ENCODE measurements around the gene DLGAP1. TPM values are rescaled to one million over a fixed set of nuclear protein-coding genes. Genes with fewer than 3 reads are reported as not detected.

The DLGAP1 gene
- total and polyA plus RNA-seq, 2 of the 8 experiments (the other 6 are each of a cell fraction or from before 2014, with no cell fraction given): 11.8 to 16.9 TPM

DNA sequence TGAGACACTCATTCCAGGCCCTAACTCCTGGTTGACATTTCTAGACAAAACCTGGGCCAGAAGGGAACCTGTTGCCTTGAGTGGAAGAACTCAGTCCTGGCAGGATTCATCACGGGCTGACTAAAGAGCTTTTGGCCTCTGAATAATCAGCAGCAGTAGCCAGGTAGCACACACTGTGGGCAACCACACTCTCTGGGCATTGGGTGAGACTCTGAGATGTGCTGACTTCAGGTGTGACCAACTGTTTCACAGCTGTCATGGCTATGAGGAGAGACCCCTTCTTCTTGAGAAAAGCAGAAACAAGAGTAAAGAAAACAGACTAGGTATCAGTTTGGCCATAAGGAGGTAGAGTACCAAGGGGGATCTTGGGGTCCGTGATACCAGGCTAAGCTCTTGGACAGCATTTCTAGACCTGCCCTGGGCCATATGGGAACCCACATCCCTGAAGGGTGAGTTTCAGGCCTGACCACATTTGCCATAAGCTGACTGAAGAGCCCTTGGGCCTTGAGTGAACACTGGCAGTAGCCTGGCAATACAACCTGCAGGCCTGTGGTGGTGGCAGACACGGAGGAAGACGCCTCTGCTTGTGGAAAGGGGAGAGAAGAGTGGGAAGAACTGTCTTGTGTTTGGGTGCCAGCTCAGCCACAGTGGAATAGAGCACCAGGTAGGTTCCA is 230.9 kb downstream of the DLGAP1 start:
- no peak overlapping the region for H3K4ac ChIP-seq (replicated peaks; ENCODE audit: insufficient read length, low read depth, low read length)
- peaks cover 0 to 30% of the 10 kb centered on the region in 2 experiments; a peak in 2 of 4 replicates for H3K79me2 ChIP-seq (ENCODE audit: control insufficient read depth in 1 of 2, insufficient read depth in 2 of 2, low read length in 2 of 2)
- peaks cover 3% of the 10 kb centered on the region; the same call in 1 of the 2 replicates for H3K79me1 ChIP-seq (ENCODE audit: low read depth, low read length)
- H4K91ac ChIP-seq (replicated peaks; ENCODE audit: insufficient read length, low read length): no peak overlapping the region
- TF ChIP-seq, protein P1, sequence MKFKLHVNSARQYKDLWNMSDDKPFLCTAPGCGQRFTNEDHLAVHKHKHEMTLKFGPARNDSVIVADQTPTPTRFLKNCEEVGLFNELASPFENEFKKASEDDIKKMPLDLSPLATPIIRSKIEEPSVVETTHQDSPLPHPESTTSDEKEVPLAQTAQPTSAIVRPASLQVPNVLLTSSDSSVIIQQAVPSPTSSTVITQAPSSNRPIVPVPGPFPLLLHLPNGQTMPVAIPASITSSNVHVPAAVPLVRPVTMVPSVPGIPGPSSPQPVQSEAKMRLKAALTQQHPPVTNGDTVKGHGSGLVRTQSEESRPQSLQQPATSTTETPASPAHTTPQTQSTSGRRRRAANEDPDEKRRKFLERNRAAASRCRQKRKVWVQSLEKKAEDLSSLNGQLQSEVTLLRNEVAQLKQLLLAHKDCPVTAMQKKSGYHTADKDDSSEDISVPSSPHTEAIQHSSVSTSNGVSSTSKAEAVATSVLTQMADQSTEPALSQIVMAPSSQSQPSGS (IDR thresholded peaks at IDR 0.05; ENCODE audit: low read length): no peak
- TF ChIP-seq TEAD4 (IDR thresholded peaks at IDR 0.05; ENCODE audit: low read depth, low read length): no peak
- TF ChIP-seq ASH2L (IDR thresholded peaks at IDR 0.05; ENCODE audit: low read length): no peak
- H3K18ac ChIP-seq (ENCODE audit: extremely low read depth, low read length): no peak overlapping the region
- H4K8ac ChIP-seq (ENCODE audit: extremely low read depth, insufficient read depth, low read length): no peak overlapping the region
- H3K56ac ChIP-seq (replicated peaks; ENCODE audit: insufficient read length, low read depth, low read length): no peak overlapping the region
- ChIA-PET CTCF (ENCODE audit: partially characterized antibody) (interaction anchor here (1.0 kb wide), 1 partner anchor 15 kb away, joined by 4 read pairs; no protein-coding TSS in a partner anchor), POLR2A (ENCODE audit: partially characterized antibody) (no interaction called here)
- H2BK5ac ChIP-seq (ENCODE audit: low read depth, low read length): no peak overlapping the region
- no peak overlapping the region for H3K23ac ChIP-seq (ENCODE audit: insufficient read length)
- H3K27me3 ChIP-seq (replicated peaks in 1 of 4; ENCODE audit: control insufficient read depth in 3 of 4, extremely low read depth in 1 of 4, insufficient read depth in 3 of 4, low read length in 3 of 4): no peaks in the 10 kb centered on the region
- no peak overlapping the region for H3K14ac ChIP-seq (ENCODE audit: insufficient read length)
- no peak overlapping the region for H2BK15ac ChIP-seq (ENCODE audit: low read length)
- no peaks in the 10 kb centered on the region; a peak in 1 of 4 replicates for H3K9me3 ChIP-seq (ENCODE audit: insufficient read depth in 2 of 2, low read depth in 1 of 2, low read length in 1 of 2)
- 84% methylated on average over 4 of the region's 4 CpGs; no CpG with 5 or more reads in 1 of the 2 experiments for WGBS, 2 experiments (ENCODE audit: extremely low coverage in 1 of 2, insufficient coverage in 1 of 2, insufficient read length in 1 of 2, insufficient replicate concordance in 2 of 2, low coverage in 1 of 2, low lambda C conversion rate in 2 of 2, missing lambda C conversion rate in 1 of 2)
- FAIRE-seq (no peak), DNase-seq (ENCODE audit: low read depth in 1 of 2, low spot score in 2 of 2) (no peak)
- H3K4me3 ChIP-seq (ENCODE audit: extremely low read depth in 1 of 4, insufficient read depth in 2 of 4, low read depth in 3 of 4, low read length in 4 of 4): no peak overlapping the region
- H3K27ac ChIP-seq (ENCODE audit: low read depth, low read length): no peak overlapping the region
- H3K4me2 ChIP-seq (ENCODE audit: insufficient read depth in 1 of 2, low read depth in 2 of 2, low read length in 2 of 2): no peak overlapping the region
- H3K23me2 ChIP-seq (ENCODE audit: low read depth, low read length): no peaks in the 10 kb centered on the region; the same call in 1 of the 2 replicates
- H3K9ac ChIP-seq (replicated peaks in 1 of 4; ENCODE audit: extremely low read depth in 1 of 4, low read depth in 3 of 4, low read length in 3 of 4): no peak overlapping the region
- H3K36me3 ChIP-seq (ENCODE audit: control insufficient read depth in 2 of 4, insufficient read depth in 4 of 4, low read length in 3 of 4): no peaks in the 10 kb centered on the region; a peak in 1 of 8 replicates
- H4K5ac ChIP-seq (ENCODE audit: insufficient read length, low read depth, low read length): no peak overlapping the region
- no peaks in the 10 kb centered on the region; a peak in 1 of 7 replicates for H3K4me1 ChIP-seq (replicated peaks in 1 of 4; ENCODE audit: control insufficient read depth in 3 of 4, insufficient read depth in 4 of 4, low read length in 3 of 4)
- H4K20me1 ChIP-seq (replicated peaks in 1 of 2; ENCODE audit: control insufficient read depth in 1 of 2, insufficient read depth in 2 of 2, low read length in 2 of 2): no peaks in the 10 kb centered on the region
- no peak overlapping the region for H2BK120ac ChIP-seq (replicated peaks; ENCODE audit: low read depth, low read length)
- H2AK5ac ChIP-seq (ENCODE audit: low read depth, low read length): no peak overlapping the region
- H2AFZ ChIP-seq (ENCODE audit: low read length): no peak overlapping the region
- no peak overlapping the region for H2BK12ac ChIP-seq (ENCODE audit: low read depth, low read length)
- H2BK20ac ChIP-seq (ENCODE audit: low read length): no peak overlapping the region
